Kidney epithelial cell (primary cell): ENCODE data around the gene AKT1S1. TPM values are rescaled to one million over a fixed set of nuclear protein-coding genes. Genes with fewer than 3 reads are reported as not detected.
A peak's percentile ranks its signal among the peaks of the same experiment; 100 is the strongest.

ENCODE experiments used
- DNase-seq: peaks from one replicate; pipeline ENCODE4 v3.0.0-alpha.2; 2010; ENCODE audit warnings: low read depth
- H3K27me3 ChIP-seq: 2 replicates; pipeline ENCODE4 v1.6.0; 2011; ENCODE audit warnings: low read length; ENCODE audit not compliant: control insufficient read depth, insufficient read depth
- H3K36me3 ChIP-seq: 2 replicates; pipeline ENCODE4 v1.5.1; 2011; ENCODE audit warnings: low read length; ENCODE audit not compliant: control insufficient read depth, insufficient read depth
- H3K4me3 ChIP-seq: 2 replicates; pipeline ENCODE4 v1.5.1; 2011; ENCODE audit warnings: low read depth, mild to moderate bottlenecking, control low read depth, low read length
- CTCF ChIP-seq: IDR thresholded peaks from 2 replicates; pipeline ENCODE4 v1.5.1; 2011; ENCODE audit warnings: mild to moderate bottlenecking, moderate library complexity, low read length, control low read depth, inconsistent platforms; ENCODE audit not compliant: insufficient read depth, poor library complexity, severe bottlenecking
- total RNA-seq: library from RNA; depleted of rRNA; stranded (reverse); fragments of >200 nt; gene quantifications from 2 replicates; pipeline ENCODE4 v1.2.3, GENCODE V29; 2015

The AKT1S1 gene
- total RNA-seq, 1 donor from 2014 or later: 23.2 TPM

GRCh38 chr19:49908480-49909420, 31.6 kb upstream of the AKT1S1 start:
- TF ChIP-seq CTCF: no peak
- H3K4me3 ChIP-seq: no peak overlapping the region
- no peaks in the 10 kb centered on the region for H3K36me3 ChIP-seq
- DNase-seq: no peak
- H3K27me3 ChIP-seq: no peaks in the 10 kb centered on the region

GRCh38 chr19:49907745-49908446, 30.7 kb upstream of the AKT1S1 start:
- no peak for DNase-seq
- H3K27me3 ChIP-seq: no peaks in the 10 kb centered on the region
- TF ChIP-seq CTCF: no peak
- no peak overlapping the region for H3K4me3 ChIP-seq
- H3K36me3 ChIP-seq: no peaks in the 10 kb centered on the region

- Histone ChIP-seq H3K4me3 (no peak overlapping the region), H3K27me3 (no peaks in the 10 kb centered on the region), H3K36me3 (no peaks in the 10 kb centered on the region)
- no peak for TF ChIP-seq CTCF
- no peak for DNase-seq
Measured at GRCh38 chr19:49906879-49907564, 29.9 kb upstream of the AKT1S1 start.

- Histone ChIP-seq H3K4me3 (no peak overlapping the region), H3K36me3 (no peaks in the 10 kb centered on the region), H3K27me3 (no peaks in the 10 kb centered on the region)
- no peak for TF ChIP-seq CTCF
- DNase-seq: no peak
Measured at GRCh38 chr19:49904136-49904535, 27.0 kb upstream of the AKT1S1 start.

- H3K4me3 ChIP-seq: no peak within 1 kb of the TSS
- H3K36me3 ChIP-seq: no peaks in the 10 kb centered on the region
- H3K27me3 ChIP-seq: no peaks in the 10 kb centered on the region
- DNase-seq: peak; percentile 53
- no peak for TF ChIP-seq CTCF
Measured at GRCh38 chr19:49896863-49897621, 19.9 kb upstream of the AKT1S1 start, which contains the start of gene IL4I1. Gene IL4I1, minus strand, starts transcription at chr19:49896887. Its CDS starts 727 bp downstream, at chr19:49896160.
